ENCODE results near the gene FOXK1.

Gene FOXK1

GRCh38 chr7:4681886-4682620, at the start of gene FOXK1:
Gene FOXK1 (plus strand): TSS chr7:4682295. CDS start chr7:4682309, 14 bp downstream.
- in situ Hi-C loops (cut with MboI; ENCODE audit: low sequenced_read_pairs) = no loop called here

- in situ Hi-C loops (cut with MboI; ENCODE audit: low sequenced_read_pairs) = loop anchor here (25.0 kb wide), 1 partner anchor 129 kb away; no protein-coding TSS in a partner anchor
Observed at GRCh38 chr7:4633012-4633411, 49.1 kb upstream of the FOXK1 start.

GRCh38 chr7:4634166-4634565, 47.9 kb upstream of the FOXK1 start:
- in situ Hi-C loops (cut with MboI; ENCODE audit: low sequenced_read_pairs) = loop anchor here (25.0 kb wide), 1 partner anchor 128 kb away; no protein-coding TSS in a partner anchor

GRCh38 chr7:4638781-4639575, 43.1 kb upstream of the FOXK1 start:
- in situ Hi-C loops (cut with MboI; ENCODE audit: low sequenced_read_pairs) = loop anchor here (25.0 kb wide), 1 partner anchor 123 kb away; no protein-coding TSS in a partner anchor

- in situ Hi-C loops (cut with MboI; ENCODE audit: low sequenced_read_pairs) = loop anchor here (25.0 kb wide), 1 partner anchor 121 kb away; no protein-coding TSS in a partner anchor
Observed at GRCh38 chr7:4641091-4641666, 40.9 kb upstream of the FOXK1 start.

- in situ Hi-C loops (cut with MboI; ENCODE audit: low sequenced_read_pairs) = loop anchor here (25.0 kb wide), 1 partner anchor 120 kb away; no protein-coding TSS in a partner anchor
Observed at GRCh38 chr7:4641667-4642467, 40.2 kb upstream of the FOXK1 start.

- in situ Hi-C loops (cut with MboI; ENCODE audit: low sequenced_read_pairs) = loop anchor here (25.0 kb wide), 1 partner anchor 120 kb away; no protein-coding TSS in a partner anchor
Observed at GRCh38 chr7:4642468-4643203, 39.5 kb upstream of the FOXK1 start.

GRCh38 chr7:4643204-4643471, 39.0 kb upstream of the FOXK1 start:
- in situ Hi-C loops (cut with MboI; ENCODE audit: low sequenced_read_pairs) = loop anchor here (25.0 kb wide), 1 partner anchor 119 kb away; no protein-coding TSS in a partner anchor

- in situ Hi-C loops (cut with MboI; ENCODE audit: low sequenced_read_pairs) = loop anchor here (25.0 kb wide), 1 partner anchor 117 kb away; no protein-coding TSS in a partner anchor
Observed at GRCh38 chr7:4645246-4645645, 36.8 kb upstream of the FOXK1 start.

- in situ Hi-C loops (cut with MboI; ENCODE audit: low sequenced_read_pairs) = loop anchor here (25.0 kb wide), 1 partner anchor 114 kb away; no protein-coding TSS in a partner anchor
Observed at GRCh38 chr7:4648111-4648510, 34.0 kb upstream of the FOXK1 start.

GRCh38 chr7:4650433-4651047, 31.6 kb upstream of the FOXK1 start:
- in situ Hi-C loops (cut with MboI; ENCODE audit: low sequenced_read_pairs) = no loop called here

GRCh38 chr7:4653771-4654170, 28.3 kb upstream of the FOXK1 start:
- in situ Hi-C loops (cut with MboI; ENCODE audit: low sequenced_read_pairs) = no loop called here

- in situ Hi-C loops (cut with MboI; ENCODE audit: low sequenced_read_pairs) = no loop called here
Observed at GRCh38 chr7:4655311-4655710, 26.8 kb upstream of the FOXK1 start.

GRCh38 chr7:4655896-4656295, 26.2 kb upstream of the FOXK1 start:
- in situ Hi-C loops (cut with MboI; ENCODE audit: low sequenced_read_pairs) = no loop called here

GRCh38 chr7:4657640-4658417, 24.3 kb upstream of the FOXK1 start:
- in situ Hi-C loops (cut with MboI; ENCODE audit: low sequenced_read_pairs) = no loop called here

- in situ Hi-C loops (cut with MboI; ENCODE audit: low sequenced_read_pairs) = no loop called here
Observed at GRCh38 chr7:4659551-4660286, 22.4 kb upstream of the FOXK1 start.

GRCh38 chr7:4661871-4662270, 20.2 kb upstream of the FOXK1 start:
- in situ Hi-C loops (cut with MboI; ENCODE audit: low sequenced_read_pairs) = no loop called here
